SHP77 treated with DMSO at 0.1 percent for 48 hours (cell line): ENCODE measurements around the gene NACC2.

Source experiments
- DNase-seq: peaks from one replicate; lab custom pipeline; 2025; lab: John Stamatoyannopoulos, UW

NACC2 gene

GRCh38 chr9:136092741-136093140 is 2.3 kb downstream of the NACC2 start:
- DNase-seq: no peak

DNA sequence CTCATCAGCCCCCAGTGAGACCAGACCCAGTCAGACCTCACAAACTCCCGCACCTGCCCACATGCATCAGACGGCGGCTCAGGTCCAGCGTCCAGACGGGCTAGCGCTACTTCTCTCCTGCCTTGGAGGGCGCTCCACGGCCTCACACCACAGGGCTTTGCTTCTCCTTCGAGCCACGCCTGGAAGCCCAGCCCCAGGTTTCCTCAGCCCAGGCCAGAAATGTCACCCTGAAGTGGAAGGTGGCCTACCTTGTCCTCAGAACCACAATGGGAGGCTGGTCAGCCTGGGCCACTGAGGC is 2.8 kb downstream of the NACC2 start:
- no peak for DNase-seq

DNA sequence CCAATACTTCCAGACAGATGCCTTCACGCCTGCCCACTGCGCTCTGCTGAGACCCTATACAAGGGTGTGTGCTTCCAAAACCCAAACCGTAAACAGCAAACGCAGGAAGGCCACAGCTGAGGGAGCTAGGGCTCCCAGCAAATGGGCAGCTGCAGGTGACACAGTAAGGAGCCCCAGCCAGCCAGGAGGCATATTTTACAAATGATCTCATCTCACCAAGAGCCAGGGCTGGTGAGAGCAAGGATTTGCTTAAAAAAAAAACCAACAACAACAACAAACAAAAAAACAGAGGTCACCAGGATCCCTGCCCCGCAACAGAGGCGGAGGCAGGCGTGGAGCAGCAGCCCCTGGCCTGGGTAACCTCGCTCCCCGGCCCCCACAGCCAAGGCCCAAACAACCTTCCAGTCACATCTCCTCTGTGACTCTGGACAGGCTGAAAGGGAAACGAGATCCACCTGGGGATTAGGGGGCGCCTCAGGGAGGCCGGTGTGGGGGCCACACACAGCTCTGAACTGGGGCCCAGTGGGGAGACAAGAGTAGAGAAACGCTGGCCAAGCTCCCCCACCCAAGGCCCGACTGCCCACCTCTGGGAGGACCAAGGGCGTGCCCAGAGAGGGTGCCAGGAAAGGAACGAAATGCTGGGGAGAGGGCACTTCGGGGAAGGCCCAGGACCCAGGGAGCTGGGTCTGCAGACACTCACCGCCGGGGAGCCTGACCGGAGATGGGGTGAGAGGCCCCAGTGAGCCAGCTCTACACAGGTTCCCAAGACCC is 3.3 kb downstream of the NACC2 start:
- DNase-seq: no peak

DNA sequence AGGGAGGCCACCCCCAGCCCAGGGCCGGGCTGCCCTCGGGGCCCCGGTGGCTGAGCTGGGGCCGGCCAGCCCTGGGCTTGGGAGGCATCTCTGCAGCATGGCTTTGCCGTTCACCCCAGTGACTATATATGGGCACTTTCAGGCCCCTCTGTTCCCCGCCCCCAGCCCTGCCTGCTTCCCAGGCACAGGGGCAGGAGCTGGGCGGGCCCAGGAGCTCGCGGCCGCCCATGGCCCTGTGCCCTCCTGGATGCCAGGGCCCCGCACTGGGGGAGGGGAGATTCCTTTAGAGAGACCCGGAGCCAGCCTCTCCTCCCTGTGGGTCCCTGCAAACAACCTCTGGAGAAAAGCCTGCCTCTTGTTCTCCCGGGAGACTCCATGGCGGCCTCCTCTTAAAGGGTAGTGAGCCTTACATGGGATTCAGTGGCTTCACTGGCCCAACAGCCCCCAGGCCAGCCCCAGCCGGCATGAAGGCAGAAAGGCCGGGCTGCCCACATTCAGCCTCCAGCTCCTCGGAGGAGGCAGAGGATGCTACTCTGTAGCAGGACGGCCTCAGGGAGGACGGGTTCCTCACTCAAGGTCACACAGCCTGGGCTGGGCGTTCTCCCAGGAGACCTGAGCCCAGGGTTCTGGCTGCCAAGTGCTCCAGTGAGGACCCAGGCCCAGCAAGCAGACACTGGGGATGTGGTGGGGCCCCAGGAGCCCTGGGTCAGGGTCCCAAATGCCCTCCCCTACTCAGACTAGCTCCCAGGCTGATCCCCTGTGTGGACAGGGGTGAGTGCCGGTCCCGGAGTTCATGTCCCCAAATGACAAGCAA is 4.1 kb downstream of the NACC2 start:
- DNase-seq: no peak

DNA sequence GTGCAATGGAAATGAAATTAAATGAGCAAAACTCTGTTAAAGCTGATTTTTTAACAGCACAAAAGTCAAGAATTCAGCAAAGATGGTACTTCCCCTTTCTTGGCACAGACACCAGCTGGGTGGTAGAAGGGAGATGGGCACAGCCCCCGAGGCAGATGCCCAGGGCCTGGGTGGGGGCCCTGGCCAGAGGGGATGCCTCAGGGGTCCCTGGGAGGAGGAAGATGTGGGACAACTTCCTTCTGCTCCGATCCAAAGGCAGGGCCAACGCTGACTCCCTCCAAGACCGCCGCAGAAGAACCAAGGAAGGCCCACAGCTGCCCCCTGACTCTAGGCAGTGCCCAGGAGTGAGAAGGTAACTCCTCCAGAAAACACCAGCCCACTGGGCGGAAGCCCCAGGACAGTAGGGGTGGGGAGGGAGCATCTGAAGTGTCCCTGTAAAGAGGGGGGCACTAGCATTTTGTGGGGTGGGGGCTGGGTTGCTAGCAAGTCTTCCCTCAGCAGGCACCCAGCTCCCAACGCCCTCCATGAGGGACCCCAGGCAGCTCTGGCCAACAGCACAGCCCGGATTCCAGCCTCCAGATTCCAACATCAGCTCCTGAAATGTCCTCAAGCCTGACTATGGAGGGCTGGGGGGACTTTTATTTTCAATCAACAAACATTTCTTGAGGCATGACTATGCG is 4.9 kb downstream of the NACC2 start:
- no peak for DNase-seq

- no peak for DNase-seq
Observed at GRCh38 chr9:136089697-136090045, 5.4 kb downstream of the NACC2 start.

DNA sequence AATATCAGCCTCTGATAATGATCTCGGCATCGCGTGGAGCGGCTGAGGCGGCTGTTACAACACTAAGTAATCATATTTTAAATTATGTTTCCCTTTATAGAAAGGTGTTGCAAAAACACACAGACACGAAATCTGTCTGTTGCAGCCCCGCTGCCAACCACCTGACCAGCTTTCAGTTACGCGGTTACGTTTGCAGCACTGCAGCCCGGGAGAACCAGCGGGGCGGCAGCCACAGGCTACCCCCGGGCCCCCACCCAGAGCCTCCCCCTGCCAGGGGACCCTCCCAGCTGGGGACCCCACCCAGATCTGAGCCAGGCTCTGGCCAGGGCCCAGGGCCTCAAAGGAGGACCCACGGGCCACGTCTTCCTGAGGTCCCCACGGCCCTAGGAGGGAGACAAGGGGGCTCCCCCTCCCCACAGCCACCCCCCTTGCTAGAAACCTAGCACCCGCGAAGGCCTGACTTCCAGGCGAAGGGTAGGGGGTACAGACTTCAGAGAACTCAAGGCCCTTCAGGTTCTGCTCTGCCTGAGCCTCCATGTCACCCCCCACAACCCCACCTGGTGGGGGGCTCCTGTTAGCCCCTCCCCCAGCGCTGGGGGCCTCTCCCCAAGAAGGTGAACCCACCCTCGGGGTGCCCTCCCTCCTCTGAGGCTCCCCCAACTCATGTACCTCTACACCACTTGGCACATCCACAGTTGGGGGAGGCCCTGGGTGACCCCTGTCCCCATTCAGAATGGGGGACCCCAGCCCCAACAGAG is 6.0 kb downstream of the NACC2 start:
- no peak for DNase-seq

- no peak for DNase-seq
Observed at GRCh38 chr9:136088481-136088938, 6.6 kb downstream of the NACC2 start.

- no peak for DNase-seq
Observed at GRCh38 chr9:136087741-136088480, 7.2 kb downstream of the NACC2 start.

DNA sequence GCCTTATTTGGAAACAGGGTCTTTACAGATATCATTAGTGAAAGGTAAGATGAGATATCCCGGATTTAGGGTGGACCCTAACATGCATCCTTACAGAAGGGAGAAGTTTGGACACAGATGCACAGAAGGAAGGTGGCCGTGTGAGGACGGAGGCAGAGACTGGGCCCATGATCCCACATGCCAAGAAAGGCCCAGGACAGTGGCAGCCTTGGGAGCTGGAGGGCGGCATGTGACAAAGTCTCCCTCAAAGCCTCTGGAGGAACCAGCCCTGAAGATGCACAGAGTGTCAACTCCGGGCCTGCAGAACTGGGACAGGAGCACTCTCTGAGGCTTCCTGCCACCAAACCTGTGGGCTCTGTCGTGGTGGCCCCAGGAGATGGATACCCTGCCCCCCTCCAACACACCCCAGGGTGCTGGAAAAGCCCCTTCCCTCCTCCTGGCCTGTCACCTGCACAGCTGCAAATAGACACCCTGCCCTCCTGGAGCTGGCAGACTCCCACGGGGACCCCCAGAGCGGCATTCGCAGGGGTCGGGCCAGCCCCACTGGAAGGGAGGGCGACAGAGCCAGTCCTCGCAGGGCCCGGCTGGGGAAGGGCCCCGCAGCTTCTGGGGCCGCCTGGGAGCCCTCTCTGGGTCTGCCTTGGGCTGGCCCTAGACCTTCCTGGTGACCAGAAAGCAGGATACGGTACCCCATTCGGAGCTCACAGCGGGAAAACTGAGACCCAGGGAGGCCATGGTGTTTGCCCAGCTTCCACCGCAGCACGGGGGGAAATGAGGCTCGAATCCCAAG is 7.9 kb downstream of the NACC2 start:
- no peak for DNase-seq

DNA sequence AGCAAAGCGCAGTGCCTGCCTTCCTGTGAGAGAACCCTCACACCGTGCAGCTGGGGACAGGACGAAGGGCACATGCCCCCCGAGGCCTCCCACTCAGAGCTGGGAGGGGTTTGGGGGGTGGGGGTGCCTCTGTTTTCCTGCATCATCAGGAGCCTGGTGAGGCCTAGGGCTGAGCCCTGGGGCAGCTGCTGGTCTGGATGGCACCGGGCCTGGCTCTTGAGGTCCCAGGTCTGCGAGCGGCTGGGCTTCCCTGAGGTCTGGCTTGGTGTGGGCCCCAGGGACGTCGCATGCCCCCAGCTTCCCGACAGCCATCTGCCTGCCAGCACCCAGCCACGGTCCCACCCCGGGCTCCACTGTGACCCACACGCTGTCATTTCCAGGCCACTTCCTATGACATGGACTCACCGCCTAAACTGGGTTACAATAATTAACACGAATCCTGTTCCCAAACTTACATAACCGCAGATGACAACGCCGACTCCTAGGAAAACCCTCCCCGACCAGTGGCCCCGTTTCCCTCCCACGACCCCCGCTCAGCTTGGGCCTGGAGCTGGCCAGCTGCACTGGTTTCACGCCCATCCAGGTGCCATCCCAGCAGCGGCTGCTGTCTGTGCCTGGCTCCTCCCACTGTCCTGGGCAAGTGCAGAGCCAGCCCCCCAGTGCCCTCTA is 8.7 kb downstream of the NACC2 start:
- DNase-seq: no peak

DNA sequence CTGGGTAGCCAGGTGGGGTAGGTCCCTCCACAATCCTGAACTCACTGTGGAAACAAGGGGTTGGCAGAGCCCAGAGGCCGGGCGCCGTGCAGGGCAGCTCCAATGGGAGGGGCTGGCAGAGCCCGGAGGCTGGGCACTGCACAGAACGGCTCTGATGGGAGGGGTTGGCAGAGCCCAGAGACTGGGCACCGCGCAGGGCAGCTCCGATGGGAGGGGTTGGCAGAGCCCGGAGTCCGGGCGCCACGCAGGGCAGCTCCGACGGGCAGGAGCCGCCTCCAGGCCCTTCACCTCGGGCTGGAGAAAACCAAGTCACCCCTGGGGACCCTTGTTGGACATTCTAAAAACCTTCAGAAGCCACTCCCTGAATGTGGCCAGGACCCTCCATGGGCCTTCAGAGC is 9.3 kb downstream of the NACC2 start:
- no peak for DNase-seq

DNA sequence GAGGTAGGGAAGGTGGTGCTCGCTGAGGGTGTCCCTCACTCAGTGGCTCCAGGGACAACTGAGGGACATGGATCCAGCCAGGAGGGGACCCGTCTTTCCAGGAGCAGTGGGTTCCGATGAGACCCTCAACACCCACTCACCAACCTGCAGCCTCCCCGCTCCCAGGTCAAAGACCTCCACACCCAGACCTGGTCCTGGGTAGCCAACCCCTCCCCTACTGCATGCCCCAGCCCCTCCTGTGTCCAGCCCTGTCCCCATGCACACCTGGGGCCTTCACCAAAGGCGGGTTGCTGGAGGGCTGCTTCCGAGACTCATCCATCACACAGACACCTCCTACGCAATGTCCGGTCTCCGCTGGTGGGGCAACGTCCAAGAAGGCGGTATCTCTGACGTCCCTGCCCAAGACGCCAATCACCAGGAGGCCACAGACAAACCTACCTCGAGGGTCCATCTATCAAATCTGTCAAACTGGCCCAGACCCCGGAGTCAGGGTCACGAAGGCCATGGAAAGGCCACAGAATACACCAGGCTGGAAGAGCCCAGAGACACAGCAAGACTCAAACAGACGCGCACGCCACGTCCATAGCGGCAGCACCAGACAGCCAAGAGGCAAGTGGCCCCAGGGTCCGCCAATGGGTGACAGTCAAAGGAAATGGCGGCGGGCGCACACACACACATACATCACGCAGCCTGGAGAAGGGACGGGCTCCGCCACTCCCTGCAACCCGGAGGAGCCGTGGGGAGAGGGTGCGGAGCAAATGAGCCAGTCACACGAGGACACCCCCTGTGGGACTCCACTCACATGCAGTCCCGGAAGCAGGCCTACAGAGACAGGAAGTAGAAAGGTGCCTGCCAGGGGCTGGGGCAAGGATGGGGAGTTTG is 10.8 kb downstream of the NACC2 start:
- DNase-seq: no peak

- DNase-seq: no peak
Observed at GRCh38 chr9:136083558-136084062, 11.5 kb downstream of the NACC2 start.

GRCh38 chr9:136082496-136083361 is 12.4 kb downstream of the NACC2 start:
- no peak for DNase-seq

DNA sequence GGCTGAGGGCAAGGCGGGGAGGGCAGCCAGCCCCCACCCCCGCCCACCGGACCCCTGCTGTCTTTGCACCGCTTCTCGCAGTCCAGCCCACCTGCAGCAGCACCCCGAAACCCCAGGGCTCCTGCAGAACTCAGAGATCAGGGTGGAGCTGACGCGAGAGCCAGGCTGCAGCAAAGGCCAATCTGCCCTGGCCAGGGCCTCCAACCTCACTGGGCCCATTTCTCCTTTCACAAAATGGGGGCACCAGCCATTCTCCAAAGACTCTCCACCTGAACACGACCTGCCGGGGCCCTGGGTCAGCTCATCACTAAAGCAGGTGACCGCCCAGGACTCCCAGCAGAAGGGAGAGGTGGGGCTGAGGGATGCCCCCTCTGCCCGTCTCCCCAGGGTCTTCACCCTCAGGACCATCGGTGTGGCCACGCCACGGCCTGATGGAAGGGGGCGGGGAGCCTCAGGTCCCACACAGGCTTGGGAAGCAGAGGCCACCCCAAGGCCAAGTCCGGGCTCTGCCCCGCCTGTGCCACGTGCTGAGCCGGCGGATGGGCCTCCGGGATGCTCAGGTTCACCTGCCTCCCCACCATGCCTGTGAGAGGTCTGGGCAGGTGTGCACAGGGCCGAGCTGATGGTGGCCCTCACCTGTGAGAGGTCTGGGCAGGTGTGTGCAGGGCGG is 13.1 kb downstream of the NACC2 start:
- DNase-seq: no peak

- no peak for DNase-seq
Observed at GRCh38 chr9:136081113-136081825, 13.8 kb downstream of the NACC2 start.
